HCT116 (cell line): Measurements from ENCODE around the gene IGSF9B. TPM values are rescaled to one million over a fixed set of nuclear protein-coding genes. Genes with fewer than 3 reads are reported as not detected.

ENCODE experiments used
- ATAC-seq: fragments of 200-7000 bp; cut with Tn5 transposase; 2 replicates; pipeline ENCODE4 v1.9.1; 2020; ENCODE audit warnings: mild to moderate bottlenecking, moderate library complexity
- BruUV-seq: library from RNA; stranded (reverse); fragments of 400-500 nt; replicated peaks from 2 replicates; lab custom pipeline; 2021; lab: Mats Ljungman, UMichigan
- CTCF ChIA-PET: fragments of 300-600 bp; sonication (Branson Sonifier 250); formaldehyde crosslinking; loops from one replicate; lab custom pipeline; 2021; ENCODE audit warnings: antibody characterized with exemption; lab: Charles Lee
- POLR2A ChIA-PET: fragments of 300-600, 350-600 bp; sonication (Branson Sonifier 250); formaldehyde crosslinking; loops from one replicate; lab custom pipeline; 2021; ENCODE audit warnings: antibody characterized with exemption; lab: Charles Lee
- RAD21 ChIA-PET, 2 experiments: fragments of 300-600 bp; sonication (Branson Sonifier 250); formaldehyde crosslinking; loops; one replicate each; lab custom pipeline; 2023; ENCODE audit warnings: low total read pairs in 2 of 2; ENCODE audit not compliant: uncharacterized antibody in 2 of 2, unreplicated experiment in 2 of 2, low non-redundant PET in 1 of 2; lab: Charles Lee
- DNase-seq: peaks from one replicate; pipeline ENCODE4 v3.0.0-alpha.2; 2010; ENCODE audit warnings: low read depth, low spot score
- H2AFZ ChIP-seq: fragments of 200-600 bp; shearing (Covaris generic), sonication (generic); 2 replicates; pipeline ENCODE4 v1.6.1; 2017; ENCODE audit warnings: low read depth, mixed run types, mixed read lengths, antibody characterized with exemption, low read length; ENCODE audit not compliant: poor library complexity, severe bottlenecking
- H3K27ac ChIP-seq: 2 replicates; pipeline ENCODE4 v1.5.1; 2012; ENCODE audit warnings: low read depth, low read length
- H3K27me3 ChIP-seq: fragments of 200-600 bp; sonication (generic); 2 replicates; pipeline ENCODE4 v1.6.1; 2016; ENCODE audit warnings: mixed run types, low read length, mixed read lengths; ENCODE audit not compliant: insufficient read depth
- H3K36me3 ChIP-seq, 2 experiments: fragments of 200-500 bp in 1 of 2; fragments of 200-600 bp in 1 of 2; sonication (Bioruptor generic) in 1 of 2; sonication (generic) in 1 of 2; 2 replicates each; pipeline versions ENCODE4 v1.5.1 to v1.6.1; 2014 to 2016; ENCODE audit warnings: low read length in 2 of 2, inconsistent platforms in 1 of 2, mixed read lengths in 1 of 2, mixed run types in 1 of 2; ENCODE audit not compliant: insufficient read depth in 2 of 2, control insufficient read depth in 1 of 2
- H3K4me1 ChIP-seq, 2 experiments: fragments of 200-600 bp in 1 of 2; sonication (generic) in 1 of 2; 2 replicates each; pipeline versions ENCODE4 v1.5.1 to v1.6.1; 2012 to 2017; ENCODE audit warnings: low read length in 2 of 2, inconsistent platforms in 1 of 2, mild to moderate bottlenecking in 1 of 2, mixed read lengths in 1 of 2, mixed run types in 1 of 2, moderate library complexity in 1 of 2; ENCODE audit not compliant: insufficient read depth in 2 of 2, control insufficient read depth in 1 of 2
- H3K4me2 ChIP-seq: fragments of 200-600 bp; sonication (generic); 2 replicates; pipeline ENCODE4 v1.6.1; 2017; ENCODE audit warnings: mixed run types, low read length, mixed read lengths
- H3K4me3 ChIP-seq, 2 experiments: fragments of 200-600 bp in 1 of 2; sonication (generic) in 1 of 2; replicated peaks in 1 of 2; 2 replicates each; pipeline ENCODE4 v1.5.1; 2011 to 2016; ENCODE audit warnings: low read length in 2 of 2, control low read depth in 1 of 2, low read depth in 1 of 2, mild to moderate bottlenecking in 1 of 2, mixed read lengths in 1 of 2, mixed run types in 1 of 2
- H3K79me2 ChIP-seq: fragments of 200-600 bp; sonication (generic); 2 replicates; pipeline ENCODE4 v1.6.1; 2017; ENCODE audit warnings: mild to moderate bottlenecking, mixed run types, low read length, moderate library complexity, mixed read lengths; ENCODE audit not compliant: insufficient read depth
- H3K9ac ChIP-seq: fragments of 200-600 bp; sonication (generic); 2 replicates; pipeline ENCODE4 v1.6.1; 2016; ENCODE audit warnings: low read length, mixed read lengths
- H3K9me2 ChIP-seq: fragments of 200-600 bp; sonication (generic), shearing (Covaris generic); 2 replicates; pipeline ENCODE4 v1.6.1; 2017; ENCODE audit warnings: mixed run types, mild to moderate bottlenecking, moderate library complexity; ENCODE audit not compliant: insufficient read depth
- H3K9me3 ChIP-seq, 2 experiments: fragments of 200-500 bp in 1 of 2; fragments of 200-600 bp in 1 of 2; sonication (Bioruptor generic) in 1 of 2; sonication (generic) in 1 of 2; 2 replicates each; pipeline ENCODE4 v1.6.1; 2014 to 2017; ENCODE audit warnings: low read length in 2 of 2, mixed read lengths in 2 of 2, inconsistent platforms in 1 of 2, low read depth in 1 of 2, mild to moderate bottlenecking in 1 of 2, mixed run types in 1 of 2, moderate library complexity in 1 of 2; ENCODE audit not compliant: control insufficient read depth in 1 of 2, insufficient read depth in 1 of 2
- H4K20me1 ChIP-seq: fragments of 200-600 bp; sonication (generic), shearing (Covaris generic); 2 replicates; pipeline ENCODE4 v1.6.1; 2017; ENCODE audit warnings: mixed run types, mild to moderate bottlenecking, moderate library complexity; ENCODE audit not compliant: insufficient read depth
- CBX3 ChIP-seq: IDR thresholded peaks from 2 replicates; pipeline ENCODE4 v1.6.1; 2012; ENCODE audit warnings: low read depth
- CEBPB ChIP-seq: IDR thresholded peaks from 2 replicates; pipeline ENCODE4 v1.6.1; 2012; ENCODE audit warnings: low read depth
- EGR1 ChIP-seq: IDR thresholded peaks from 2 replicates; pipeline ENCODE4 v1.6.1; 2012; ENCODE audit warnings: low read depth
- EZH2phosphoT487 ChIP-seq: fragments of 200-600 bp; IDR thresholded peaks from 2 replicates; pipeline ENCODE4 v1.6.1; 2018; ENCODE audit warnings: antibody characterized with exemption, borderline replicate concordance
- FOSL1 ChIP-seq: IDR thresholded peaks from 2 replicates; pipeline ENCODE4 v1.6.1; 2012; ENCODE audit warnings: low read depth
- JUND ChIP-seq: IDR thresholded peaks from 2 replicates; pipeline ENCODE4 v1.6.1; 2012
- POLR2A ChIP-seq: IDR thresholded peaks from 2 replicates; pipeline ENCODE4 v1.7.0; 2011; ENCODE audit warnings: borderline replicate concordance; ENCODE audit not compliant: insufficient read depth, insufficient read length; ENCODE audit errors: extremely low read depth
- POLR2AphosphoS5 ChIP-seq: IDR thresholded peaks from 2 replicates; pipeline ENCODE4 v1.6.1; 2011; ENCODE audit warnings: mild to moderate bottlenecking, low read depth, low read length, moderate library complexity
- RAD21 ChIP-seq: IDR thresholded peaks from 2 replicates; pipeline ENCODE4 v1.6.1; 2012; ENCODE audit warnings: low read depth, mild to moderate bottlenecking
- SIN3A ChIP-seq: IDR thresholded peaks from 2 replicates; pipeline ENCODE4 v1.6.1; 2012; ENCODE audit warnings: low read depth
- SP1 ChIP-seq: IDR thresholded peaks from 2 replicates; pipeline ENCODE4 v1.6.1; 2012; ENCODE audit warnings: low read depth
- SRF ChIP-seq: IDR thresholded peaks from 2 replicates; pipeline ENCODE4 v1.6.1; 2012; ENCODE audit warnings: low read depth
- TCF7L2 ChIP-seq: IDR thresholded peaks from 2 replicates; pipeline ENCODE4 v1.7.0; 2011; ENCODE audit warnings: borderline replicate concordance, inconsistent platforms; ENCODE audit not compliant: insufficient read depth, insufficient read length; ENCODE audit errors: extremely low read depth
- ZFX ChIP-seq: fragments of 450-650 bp; IDR thresholded peaks from 2 replicates; pipeline ENCODE4 v1.6.1; 2017
- ZNF274 ChIP-seq: fragments of 200-500 bp; sonication (Bioruptor generic); IDR thresholded peaks from 2 replicates; pipeline ENCODE4 v1.6.1; 2014; ENCODE audit warnings: mild to moderate bottlenecking, low read depth, low read length, inconsistent platforms
- intact Hi-C: fragments of 100-400 bp; cut with micrococcal nuclease; formaldehyde crosslinking; loops from 2 replicates; pipeline ENCODE4 v1.10.0; 2022
- total RNA-seq: library from RNA; stranded (reverse); gene quantifications from one replicate; pipeline ENCODE4 v1.2.1, GENCODE V29; 2021; ENCODE audit not compliant: unreplicated experiment
- TF ChIP-seq, protein P1 (sequence below): IDR thresholded peaks from 2 replicates; pipeline ENCODE4 v1.6.1; 2012; ENCODE audit warnings: low read depth
- TF ChIP-seq, protein P2 (sequence below): IDR thresholded peaks from 2 replicates; pipeline ENCODE4 v1.6.1; 2011; ENCODE audit warnings: mild to moderate bottlenecking, low read length, moderate library complexity; ENCODE audit not compliant: insufficient replicate concordance; ENCODE audit errors: extremely low read depth
- TF ChIP-seq, protein P3 (sequence below): IDR thresholded peaks from 2 replicates; pipeline ENCODE4 v1.6.1; 2012
- TF ChIP-seq, protein P4 (sequence below): IDR thresholded peaks from 2 replicates; pipeline ENCODE4 v1.6.1; 2012

Gene IGSF9B
- total RNA-seq, 1 experiment from 2014 or later: 12.4 TPM

DNA sequence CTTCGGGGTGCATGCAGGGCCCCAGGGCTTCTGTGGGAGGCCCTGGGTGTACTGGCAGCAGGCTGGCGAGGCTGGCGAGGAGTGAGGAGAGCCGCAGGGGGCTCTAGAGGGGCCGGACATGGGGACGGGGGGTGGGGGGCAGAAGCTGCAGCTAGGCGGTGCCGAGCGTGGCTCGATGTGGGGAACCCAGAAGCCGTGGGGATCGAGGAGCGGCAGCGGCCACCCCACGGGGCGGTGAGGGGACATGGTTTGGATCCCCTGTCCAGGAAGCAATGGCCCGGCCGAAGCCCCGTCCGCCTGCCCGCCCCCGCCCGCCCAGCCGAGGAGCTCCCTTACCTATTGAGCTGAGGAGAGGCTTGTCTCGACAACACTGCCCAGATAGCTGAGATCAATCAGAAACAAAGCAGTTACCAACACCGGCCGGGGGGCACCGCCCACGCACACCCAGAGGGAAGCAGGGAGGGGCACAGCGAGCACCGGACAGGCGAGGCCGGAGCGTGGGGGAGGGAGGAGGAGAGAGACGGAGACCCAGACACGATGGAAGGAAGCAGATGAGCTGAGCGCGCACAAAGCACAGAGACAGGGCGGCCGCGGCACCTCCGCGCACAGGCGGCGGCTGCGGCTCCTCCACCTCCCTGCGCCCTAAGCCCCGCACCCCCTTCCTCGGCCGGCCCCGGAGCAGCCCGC is 38.7 kb downstream of the IGSF9B start:
- H3K79me2 ChIP-seq: no peaks in the 10 kb centered on the region
- H3K4me1 ChIP-seq: no peaks in the 10 kb centered on the region
- no peak overlapping the region for H3K4me2 ChIP-seq
- TF ChIP-seq POLR2AphosphoS5: no peak
- no peak for TF ChIP-seq EGR1
- TF ChIP-seq CBX3: no peak
- TF ChIP-seq CEBPB: no peak
- TF ChIP-seq, protein P1, sequence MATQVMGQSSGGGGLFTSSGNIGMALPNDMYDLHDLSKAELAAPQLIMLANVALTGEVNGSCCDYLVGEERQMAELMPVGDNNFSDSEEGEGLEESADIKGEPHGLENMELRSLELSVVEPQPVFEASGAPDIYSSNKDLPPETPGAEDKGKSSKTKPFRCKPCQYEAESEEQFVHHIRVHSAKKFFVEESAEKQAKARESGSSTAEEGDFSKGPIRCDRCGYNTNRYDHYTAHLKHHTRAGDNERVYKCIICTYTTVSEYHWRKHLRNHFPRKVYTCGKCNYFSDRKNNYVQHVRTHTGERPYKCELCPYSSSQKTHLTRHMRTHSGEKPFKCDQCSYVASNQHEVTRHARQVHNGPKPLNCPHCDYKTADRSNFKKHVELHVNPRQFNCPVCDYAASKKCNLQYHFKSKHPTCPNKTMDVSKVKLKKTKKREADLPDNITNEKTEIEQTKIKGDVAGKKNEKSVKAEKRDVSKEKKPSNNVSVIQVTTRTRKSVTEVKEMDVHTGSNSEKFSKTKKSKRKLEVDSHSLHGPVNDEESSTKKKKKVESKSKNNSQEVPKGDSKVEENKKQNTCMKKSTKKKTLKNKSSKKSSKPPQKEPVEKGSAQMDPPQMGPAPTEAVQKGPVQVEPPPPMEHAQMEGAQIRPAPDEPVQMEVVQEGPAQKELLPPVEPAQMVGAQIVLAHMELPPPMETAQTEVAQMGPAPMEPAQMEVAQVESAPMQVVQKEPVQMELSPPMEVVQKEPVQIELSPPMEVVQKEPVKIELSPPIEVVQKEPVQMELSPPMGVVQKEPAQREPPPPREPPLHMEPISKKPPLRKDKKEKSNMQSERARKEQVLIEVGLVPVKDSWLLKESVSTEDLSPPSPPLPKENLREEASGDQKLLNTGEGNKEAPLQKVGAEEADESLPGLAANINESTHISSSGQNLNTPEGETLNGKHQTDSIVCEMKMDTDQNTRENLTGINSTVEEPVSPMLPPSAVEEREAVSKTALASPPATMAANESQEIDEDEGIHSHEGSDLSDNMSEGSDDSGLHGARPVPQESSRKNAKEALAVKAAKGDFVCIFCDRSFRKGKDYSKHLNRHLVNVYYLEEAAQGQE: no peak
- no peak for TF ChIP-seq SIN3A
- TF ChIP-seq ZFX: no peak
- TF ChIP-seq, protein P2, sequence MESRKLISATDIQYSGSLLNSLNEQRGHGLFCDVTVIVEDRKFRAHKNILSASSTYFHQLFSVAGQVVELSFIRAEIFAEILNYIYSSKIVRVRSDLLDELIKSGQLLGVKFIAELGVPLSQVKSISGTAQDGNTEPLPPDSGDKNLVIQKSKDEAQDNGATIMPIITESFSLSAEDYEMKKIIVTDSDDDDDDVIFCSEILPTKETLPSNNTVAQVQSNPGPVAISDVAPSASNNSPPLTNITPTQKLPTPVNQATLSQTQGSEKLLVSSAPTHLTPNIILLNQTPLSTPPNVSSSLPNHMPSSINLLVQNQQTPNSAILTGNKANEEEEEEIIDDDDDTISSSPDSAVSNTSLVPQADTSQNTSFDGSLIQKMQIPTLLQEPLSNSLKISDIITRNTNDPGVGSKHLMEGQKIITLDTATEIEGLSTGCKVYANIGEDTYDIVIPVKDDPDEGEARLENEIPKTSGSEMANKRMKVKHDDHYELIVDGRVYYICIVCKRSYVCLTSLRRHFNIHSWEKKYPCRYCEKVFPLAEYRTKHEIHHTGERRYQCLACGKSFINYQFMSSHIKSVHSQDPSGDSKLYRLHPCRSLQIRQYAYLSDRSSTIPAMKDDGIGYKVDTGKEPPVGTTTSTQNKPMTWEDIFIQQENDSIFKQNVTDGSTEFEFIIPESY: no peak
- TF ChIP-seq JUND: no peak
- TF ChIP-seq POLR2A: no peak
- no peak for TF ChIP-seq TCF7L2
- TF ChIP-seq, protein P3, sequence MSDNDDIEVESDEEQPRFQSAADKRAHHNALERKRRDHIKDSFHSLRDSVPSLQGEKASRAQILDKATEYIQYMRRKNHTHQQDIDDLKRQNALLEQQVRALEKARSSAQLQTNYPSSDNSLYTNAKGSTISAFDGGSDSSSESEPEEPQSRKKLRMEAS: no peak
- no peak for TF ChIP-seq FOSL1
- TF ChIP-seq RAD21: no peak
- no peak for TF ChIP-seq ZNF274
- TF ChIP-seq SRF: no peak
- TF ChIP-seq, protein P4, sequence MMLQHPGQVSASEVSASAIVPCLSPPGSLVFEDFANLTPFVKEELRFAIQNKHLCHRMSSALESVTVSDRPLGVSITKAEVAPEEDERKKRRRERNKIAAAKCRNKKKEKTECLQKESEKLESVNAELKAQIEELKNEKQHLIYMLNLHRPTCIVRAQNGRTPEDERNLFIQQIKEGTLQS: no peak
- TF ChIP-seq SP1: no peak
- no peak for TF ChIP-seq EZH2phosphoT487
- no peak for DNase-seq
- no peaks in the 10 kb centered on the region for H3K9me3 ChIP-seq
- no peak overlapping the region for H3K9ac ChIP-seq
- RAD21 ChIA-PET: no interaction called here
- no peaks in the 10 kb centered on the region for H4K20me1 ChIP-seq
- intact Hi-C loops: no loop called here
- no peak overlapping the region for H3K27ac ChIP-seq
- H2AFZ ChIP-seq: no peak overlapping the region
- no peaks in the 10 kb centered on the region for H3K9me2 ChIP-seq
- ATAC-seq: no peak
- no peak overlapping the region for H3K4me3 ChIP-seq
- CTCF ChIA-PET: no interaction called here
- H3K27me3 ChIP-seq: no peaks in the 10 kb centered on the region
- no TSS peak for BruUV-seq
- H3K36me3 ChIP-seq: no peaks in the 10 kb centered on the region
- POLR2A ChIA-PET: no interaction called here
